Measurements from ENCODE around the gene UBE2U.
"Not testable (repeated sequence)": the region's sequence is repeated elsewhere in the genome, so short reads cannot be mapped to it uniquely, and the experiment has no call there.

Gene UBE2U

DNA sequence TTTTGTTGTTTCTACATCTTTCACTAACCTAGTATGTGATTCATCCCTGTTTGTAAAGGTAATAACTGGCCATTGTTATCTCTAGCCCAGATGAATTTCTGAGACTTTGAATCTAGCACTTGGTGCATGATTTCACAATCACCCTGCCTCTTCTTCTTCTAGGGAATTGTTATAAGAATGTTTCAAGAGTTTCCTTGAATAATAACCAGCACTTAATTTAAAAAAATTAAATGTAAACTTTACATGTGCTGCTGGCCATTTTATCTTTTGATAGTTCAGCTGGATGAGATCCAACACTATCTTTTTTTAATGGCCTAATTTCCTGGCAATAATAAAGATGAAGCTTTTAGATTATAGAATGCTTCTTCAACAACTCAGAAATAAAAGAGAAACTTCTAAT is 31.8 kb downstream of the UBE2U start:
- Histone ChIP-seq H3K4me1 (ENCODE audit: control insufficient read depth, low read length) (no peaks in the 10 kb centered on the region), H3K9me2 (replicated peaks; ENCODE audit: control insufficient read depth, low read length) (no peaks in the 10 kb centered on the region), H3F3A (ENCODE audit: control insufficient read depth, insufficient read depth) (no peaks in the 10 kb centered on the region), H3K79me2 (ENCODE audit: control insufficient read depth, low read length) (no peaks in the 10 kb centered on the region), H3K4me2 (ENCODE audit: low read length) (no peak overlapping the region), H3K9me3 (ENCODE audit: control insufficient read depth, insufficient read depth, low read length) (no peaks in the 10 kb centered on the region), H3K36me3 (ENCODE audit: control insufficient read depth, low read length) (no peaks in the 10 kb centered on the region), H3K27ac (ENCODE audit: low read depth, low read length) (no peak overlapping the region), H3K4me3 (ENCODE audit: low read length) (no peak overlapping the region), H4K20me1 (ENCODE audit: control insufficient read depth, insufficient read depth, low read depth, low read length) (no peaks in the 10 kb centered on the region), H3K27me3 (ENCODE audit: control insufficient read depth, low read length) (peaks cover 9% of the 10 kb centered on the region; the same call in 1 of the 2 replicates)
- TF ChIP-seq, protein P1, sequence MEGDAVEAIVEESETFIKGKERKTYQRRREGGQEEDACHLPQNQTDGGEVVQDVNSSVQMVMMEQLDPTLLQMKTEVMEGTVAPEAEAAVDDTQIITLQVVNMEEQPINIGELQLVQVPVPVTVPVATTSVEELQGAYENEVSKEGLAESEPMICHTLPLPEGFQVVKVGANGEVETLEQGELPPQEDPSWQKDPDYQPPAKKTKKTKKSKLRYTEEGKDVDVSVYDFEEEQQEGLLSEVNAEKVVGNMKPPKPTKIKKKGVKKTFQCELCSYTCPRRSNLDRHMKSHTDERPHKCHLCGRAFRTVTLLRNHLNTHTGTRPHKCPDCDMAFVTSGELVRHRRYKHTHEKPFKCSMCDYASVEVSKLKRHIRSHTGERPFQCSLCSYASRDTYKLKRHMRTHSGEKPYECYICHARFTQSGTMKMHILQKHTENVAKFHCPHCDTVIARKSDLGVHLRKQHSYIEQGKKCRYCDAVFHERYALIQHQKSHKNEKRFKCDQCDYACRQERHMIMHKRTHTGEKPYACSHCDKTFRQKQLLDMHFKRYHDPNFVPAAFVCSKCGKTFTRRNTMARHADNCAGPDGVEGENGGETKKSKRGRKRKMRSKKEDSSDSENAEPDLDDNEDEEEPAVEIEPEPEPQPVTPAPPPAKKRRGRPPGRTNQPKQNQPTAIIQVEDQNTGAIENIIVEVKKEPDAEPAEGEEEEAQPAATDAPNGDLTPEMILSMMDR (IDR thresholded peaks at IDR 0.05; ENCODE audit: low read depth, low read length, poor library complexity, severe bottlenecking): no peak
- no peak for TF ChIP-seq EZH2phosphoT487 (IDR thresholded peaks at IDR 0.05; ENCODE audit: borderline replicate concordance, low read length)

DNA sequence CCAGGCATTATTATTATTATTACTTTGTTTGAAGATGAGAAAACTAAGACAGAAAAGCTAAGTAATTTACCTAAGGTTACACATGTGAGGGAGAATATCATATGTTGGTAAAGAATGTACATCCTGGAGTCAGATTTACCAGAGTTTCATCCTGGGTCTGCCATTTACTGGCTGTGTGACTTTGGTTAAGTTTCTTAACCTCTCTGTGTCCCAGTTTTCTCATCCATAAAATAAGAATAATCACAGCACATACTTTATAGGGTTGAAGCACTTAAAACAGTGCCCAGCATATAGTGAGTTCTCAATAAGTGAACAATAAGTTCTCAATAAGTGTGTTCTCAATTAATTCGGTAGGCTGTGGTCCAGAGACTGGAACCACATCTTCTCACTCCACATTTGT is 32.5 kb downstream of the UBE2U start:
- Histone ChIP-seq H3K4me3 (ENCODE audit: low read length) (no peak overlapping the region), H3K36me3 (ENCODE audit: control insufficient read depth, low read length) (no peaks in the 10 kb centered on the region), H3K9me2 (replicated peaks; ENCODE audit: control insufficient read depth, low read length) (no peaks in the 10 kb centered on the region), H4K20me1 (ENCODE audit: control insufficient read depth, insufficient read depth, low read depth, low read length) (no peaks in the 10 kb centered on the region), H3K9me3 (ENCODE audit: control insufficient read depth, insufficient read depth, low read length) (no peaks in the 10 kb centered on the region), H3K4me1 (ENCODE audit: control insufficient read depth, low read length) (no peaks in the 10 kb centered on the region), H3F3A (ENCODE audit: control insufficient read depth, insufficient read depth) (no peaks in the 10 kb centered on the region), H3K27ac (ENCODE audit: low read depth, low read length) (no peak overlapping the region), H3K27me3 (ENCODE audit: control insufficient read depth, low read length) (peaks cover 9% of the 10 kb centered on the region; the same call in 1 of the 2 replicates), H3K79me2 (ENCODE audit: control insufficient read depth, low read length) (no peaks in the 10 kb centered on the region), H3K4me2 (ENCODE audit: low read length) (no peak overlapping the region)
- TF ChIP-seq EZH2phosphoT487 (IDR thresholded peaks at IDR 0.05; ENCODE audit: borderline replicate concordance, low read length): no peak
- TF ChIP-seq, protein P1 (IDR thresholded peaks at IDR 0.05; ENCODE audit: low read depth, low read length, poor library complexity, severe bottlenecking): no peak

DNA sequence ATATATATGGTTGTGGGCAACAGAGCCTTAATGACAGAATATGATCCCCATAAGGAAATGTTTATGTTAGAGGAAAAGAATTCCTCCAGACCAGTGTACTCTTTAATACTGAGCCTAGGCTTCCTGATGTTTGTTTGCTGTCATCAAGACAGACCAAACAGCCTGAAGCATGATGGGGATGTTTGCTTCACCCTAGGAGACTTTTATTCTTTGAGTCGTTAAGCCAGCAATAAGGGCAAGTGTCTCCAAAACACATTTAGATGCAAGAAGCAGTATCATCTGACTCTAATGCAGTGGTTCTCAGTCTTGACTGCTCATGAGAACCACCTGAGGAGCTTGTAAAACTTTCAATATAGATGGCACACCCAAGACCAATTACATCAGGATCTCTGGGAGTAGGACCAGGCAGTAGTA is 33.1 kb downstream of the UBE2U start:
- no peaks in the 10 kb centered on the region for H3F3A ChIP-seq (ENCODE audit: control insufficient read depth, insufficient read depth)
- H3K9me3 ChIP-seq (ENCODE audit: control insufficient read depth, insufficient read depth, low read length): no peaks in the 10 kb centered on the region
- no peak overlapping the region for H3K27ac ChIP-seq (ENCODE audit: low read depth, low read length)
- H3K36me3 ChIP-seq (ENCODE audit: control insufficient read depth, low read length): no peaks in the 10 kb centered on the region
- no peak overlapping the region for H3K4me2 ChIP-seq (ENCODE audit: low read length)
- TF ChIP-seq, protein P1 (IDR thresholded peaks at IDR 0.05; ENCODE audit: low read depth, low read length, poor library complexity, severe bottlenecking): no peak
- no peak for TF ChIP-seq EZH2phosphoT487 (IDR thresholded peaks at IDR 0.05; ENCODE audit: borderline replicate concordance, low read length)
- no peaks in the 10 kb centered on the region for H3K9me2 ChIP-seq (replicated peaks; ENCODE audit: control insufficient read depth, low read length)
- no peaks in the 10 kb centered on the region for H4K20me1 ChIP-seq (ENCODE audit: control insufficient read depth, insufficient read depth, low read depth, low read length)
- H3K4me3 ChIP-seq (ENCODE audit: low read length): no peak overlapping the region
- peaks cover 9% of the 10 kb centered on the region; the same call in 1 of the 2 replicates for H3K27me3 ChIP-seq (ENCODE audit: control insufficient read depth, low read length)
- H3K79me2 ChIP-seq (ENCODE audit: control insufficient read depth, low read length): no peaks in the 10 kb centered on the region
- H3K4me1 ChIP-seq (ENCODE audit: control insufficient read depth, low read length): no peaks in the 10 kb centered on the region

DNA sequence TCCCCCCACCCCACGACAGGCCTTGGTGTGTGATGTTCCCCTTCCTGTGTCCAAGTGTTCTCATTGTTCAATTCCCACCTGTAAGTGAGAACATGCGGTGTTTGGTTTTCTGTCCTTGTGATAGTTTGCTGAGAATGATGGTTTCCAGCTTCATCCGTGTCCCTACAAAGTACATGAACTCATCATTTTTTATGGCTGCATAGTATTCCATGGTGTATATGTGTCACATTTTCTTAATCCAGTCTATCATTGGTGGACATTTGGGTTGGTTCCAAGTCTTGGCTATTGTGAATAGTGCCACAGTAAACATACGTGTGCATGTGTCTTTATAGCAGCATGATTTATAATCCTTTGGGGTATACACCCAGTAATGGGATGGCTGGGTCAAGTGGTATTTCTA is 36.1 kb downstream of the UBE2U start:
- H3K4me3 ChIP-seq (ENCODE audit: low read length); H3K79me2 ChIP-seq (ENCODE audit: control insufficient read depth, low read length); H3K27ac ChIP-seq (ENCODE audit: low read depth, low read length); H4K20me1 ChIP-seq (ENCODE audit: control insufficient read depth, insufficient read depth, low read depth, low read length); H3K4me2 ChIP-seq (ENCODE audit: low read length); H3K9me2 ChIP-seq (replicated peaks; ENCODE audit: control insufficient read depth, low read length); H3K27me3 ChIP-seq (ENCODE audit: control insufficient read depth, low read length); H3K9me3 ChIP-seq (ENCODE audit: control insufficient read depth, insufficient read depth, low read length); H3K36me3 ChIP-seq (ENCODE audit: control insufficient read depth, low read length); H3F3A ChIP-seq (ENCODE audit: control insufficient read depth, insufficient read depth): not testable (repeated sequence)
- peaks cover 17% of the 10 kb centered on the region for H3K4me1 ChIP-seq (ENCODE audit: control insufficient read depth, low read length)
